HG02571 (cell line): ENCODE measurements around the gene ANAPC2.

Source experiments
- ATAC-seq: cut with Tn5 transposase; IDR thresholded peaks from one replicate; pipeline ENCODE4 v1.9.1; 2021; ENCODE audit warnings: mild to moderate bottlenecking, moderate library complexity; ENCODE audit not compliant: unreplicated experiment

ANAPC2 gene, protein sequence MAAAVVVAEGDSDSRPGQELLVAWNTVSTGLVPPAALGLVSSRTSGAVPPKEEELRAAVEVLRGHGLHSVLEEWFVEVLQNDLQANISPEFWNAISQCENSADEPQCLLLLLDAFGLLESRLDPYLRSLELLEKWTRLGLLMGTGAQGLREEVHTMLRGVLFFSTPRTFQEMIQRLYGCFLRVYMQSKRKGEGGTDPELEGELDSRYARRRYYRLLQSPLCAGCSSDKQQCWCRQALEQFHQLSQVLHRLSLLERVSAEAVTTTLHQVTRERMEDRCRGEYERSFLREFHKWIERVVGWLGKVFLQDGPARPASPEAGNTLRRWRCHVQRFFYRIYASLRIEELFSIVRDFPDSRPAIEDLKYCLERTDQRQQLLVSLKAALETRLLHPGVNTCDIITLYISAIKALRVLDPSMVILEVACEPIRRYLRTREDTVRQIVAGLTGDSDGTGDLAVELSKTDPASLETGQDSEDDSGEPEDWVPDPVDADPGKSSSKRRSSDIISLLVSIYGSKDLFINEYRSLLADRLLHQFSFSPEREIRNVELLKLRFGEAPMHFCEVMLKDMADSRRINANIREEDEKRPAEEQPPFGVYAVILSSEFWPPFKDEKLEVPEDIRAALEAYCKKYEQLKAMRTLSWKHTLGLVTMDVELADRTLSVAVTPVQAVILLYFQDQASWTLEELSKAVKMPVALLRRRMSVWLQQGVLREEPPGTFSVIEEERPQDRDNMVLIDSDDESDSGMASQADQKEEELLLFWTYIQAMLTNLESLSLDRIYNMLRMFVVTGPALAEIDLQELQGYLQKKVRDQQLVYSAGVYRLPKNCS

DNA sequence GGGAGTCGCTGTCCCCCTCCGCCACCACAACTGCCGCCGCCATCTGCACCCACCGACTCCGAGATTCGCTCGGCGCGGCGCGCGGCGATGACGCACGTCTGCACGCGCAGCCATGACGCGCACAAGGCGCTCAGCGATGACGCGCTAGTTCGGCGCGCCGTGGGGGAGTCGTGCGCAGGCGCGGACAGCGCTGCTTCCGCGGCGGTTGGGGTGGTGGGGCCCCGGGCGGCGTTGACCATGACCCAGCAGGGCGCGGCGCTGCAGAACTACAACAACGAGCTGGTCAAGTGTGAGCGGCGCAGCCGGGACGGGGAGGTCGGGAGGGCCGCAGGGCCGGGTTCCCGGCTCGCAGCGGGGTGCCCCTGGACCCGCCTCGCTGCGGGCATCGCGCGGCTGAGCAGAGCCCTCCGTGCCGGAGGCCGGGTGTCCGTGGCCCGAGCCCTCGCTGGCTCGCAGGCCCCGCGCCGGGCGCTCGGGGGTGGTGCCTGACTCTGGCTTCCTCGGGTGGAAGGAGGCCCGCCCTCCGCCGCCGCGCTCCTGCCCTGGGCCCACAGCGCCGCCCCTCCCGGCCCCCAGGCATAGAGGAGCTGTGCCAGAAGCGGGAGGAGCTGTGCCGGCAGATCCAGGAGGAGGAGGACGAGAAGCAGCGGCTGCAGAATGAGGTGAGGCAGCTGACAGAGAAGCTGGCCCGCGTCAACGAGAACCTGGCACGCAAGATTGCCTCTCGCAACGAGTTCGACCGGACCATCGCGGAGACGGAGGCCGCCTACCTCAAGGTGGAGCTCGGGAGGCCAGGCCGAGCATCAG lies at the start of gene ANAPC2, which contains the start of gene SSNA1:
ANAPC2 (minus strand) TSS at position 71 of the 807 bp plus-strand sequence; CDS start at position 43, 28 bp downstream.
SSNA1 (plus strand) TSS at position 187 of the 807 bp plus-strand sequence; CDS start at position 238, 51 bp downstream.
- ATAC-seq = peak; percentile 69

DNA sequence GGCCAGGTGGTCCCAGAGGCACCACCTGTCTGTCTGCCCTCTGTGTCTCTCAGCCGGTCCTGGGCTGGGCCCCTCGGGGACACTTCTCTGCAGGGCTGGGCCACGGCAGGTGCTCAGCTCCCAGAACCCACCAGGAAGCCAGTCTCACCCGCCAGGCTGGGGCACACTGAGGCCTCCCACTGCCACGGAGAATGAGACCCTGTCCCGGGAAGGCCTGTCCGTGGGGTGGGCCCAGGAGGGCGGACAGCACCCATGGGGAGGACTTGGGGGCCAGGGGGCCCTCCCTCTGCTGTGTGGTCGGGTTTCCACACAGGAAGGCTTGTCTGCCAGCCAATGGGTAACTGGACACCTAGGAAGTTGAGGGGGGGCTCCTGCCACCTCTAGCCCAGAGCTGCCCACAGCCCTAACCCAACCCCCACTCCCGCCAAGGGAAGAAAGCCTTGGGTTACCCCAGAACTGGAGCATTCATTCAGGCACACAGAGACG lies 48.6 kb upstream of the ANAPC2 start:
- ATAC-seq = no peak

DNA sequence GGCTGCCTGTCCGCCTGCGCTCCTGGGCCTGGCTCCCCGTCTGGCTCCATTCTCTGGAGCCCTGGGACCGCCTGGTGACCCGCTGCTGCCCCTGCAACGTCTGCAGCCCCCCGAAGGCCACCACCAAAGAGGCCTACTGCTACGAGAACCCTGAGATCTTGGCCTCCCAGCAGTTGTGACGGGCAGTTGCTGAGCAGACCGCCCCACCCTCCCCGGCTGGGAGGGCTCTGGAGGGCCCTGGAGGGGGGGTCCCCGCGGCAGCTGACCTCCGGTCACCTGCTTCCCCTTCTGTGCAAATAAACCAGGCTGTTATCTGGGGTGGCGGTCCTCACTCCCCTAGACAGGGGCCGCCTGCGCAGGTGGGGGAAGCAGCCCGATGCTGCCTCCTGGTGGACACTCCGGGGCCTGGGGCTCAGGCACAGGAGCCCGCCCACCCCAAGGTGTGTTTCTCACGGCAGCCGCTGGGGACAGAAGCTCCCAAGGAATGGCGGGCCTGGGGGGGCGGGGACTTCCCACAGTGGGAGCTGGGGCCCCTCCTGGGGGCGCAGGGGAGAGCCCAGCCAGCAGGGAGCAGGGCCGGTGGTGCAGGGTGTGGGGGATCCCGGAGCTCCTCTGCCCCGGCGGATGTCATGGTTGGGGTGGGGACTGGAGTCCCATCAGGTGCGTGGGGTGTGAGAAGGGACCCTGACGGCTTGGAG lies 48.0 kb upstream of the ANAPC2 start:
- no peak for ATAC-seq

DNA sequence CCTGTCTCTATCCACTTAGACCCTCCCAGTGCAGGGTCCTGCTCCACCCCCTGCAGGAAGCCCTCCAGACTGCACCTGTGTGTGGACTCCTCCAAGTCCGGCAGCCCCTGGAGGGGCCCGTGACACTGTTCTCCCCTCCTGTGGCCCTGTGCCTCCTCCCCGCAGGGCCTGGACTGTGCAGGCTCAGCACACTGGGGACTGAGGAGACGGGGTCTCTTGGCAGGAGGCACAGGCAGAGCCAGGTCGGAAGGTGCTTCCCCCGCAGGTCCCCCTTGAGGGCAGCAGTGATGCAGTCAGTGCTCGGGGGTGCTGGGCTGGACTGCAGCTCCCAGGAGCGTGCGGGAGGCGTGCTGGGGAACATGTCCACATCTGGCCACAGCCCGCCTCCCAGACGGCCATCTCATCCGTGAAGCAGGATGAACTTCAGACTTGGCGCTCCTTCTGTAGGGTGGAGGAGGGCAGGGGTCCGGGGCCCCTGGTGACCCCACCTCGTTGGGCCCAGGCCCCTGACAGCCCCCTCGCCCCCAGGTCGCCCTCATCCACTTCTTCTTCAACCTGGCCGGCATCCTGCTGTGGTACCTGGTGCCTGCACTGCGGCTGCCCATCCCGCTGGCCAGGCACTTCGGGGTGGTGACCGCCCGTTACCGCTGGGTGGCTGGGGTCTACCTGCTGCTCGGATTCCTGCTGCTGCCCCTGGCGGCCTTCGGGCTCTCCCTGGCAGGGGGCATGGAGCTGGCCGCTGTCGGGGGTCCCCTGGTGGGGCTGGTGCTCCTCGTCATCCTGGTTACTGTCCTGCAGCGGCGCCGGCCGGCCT lies 47.3 kb upstream of the ANAPC2 start:
- ATAC-seq = no peak

DNA sequence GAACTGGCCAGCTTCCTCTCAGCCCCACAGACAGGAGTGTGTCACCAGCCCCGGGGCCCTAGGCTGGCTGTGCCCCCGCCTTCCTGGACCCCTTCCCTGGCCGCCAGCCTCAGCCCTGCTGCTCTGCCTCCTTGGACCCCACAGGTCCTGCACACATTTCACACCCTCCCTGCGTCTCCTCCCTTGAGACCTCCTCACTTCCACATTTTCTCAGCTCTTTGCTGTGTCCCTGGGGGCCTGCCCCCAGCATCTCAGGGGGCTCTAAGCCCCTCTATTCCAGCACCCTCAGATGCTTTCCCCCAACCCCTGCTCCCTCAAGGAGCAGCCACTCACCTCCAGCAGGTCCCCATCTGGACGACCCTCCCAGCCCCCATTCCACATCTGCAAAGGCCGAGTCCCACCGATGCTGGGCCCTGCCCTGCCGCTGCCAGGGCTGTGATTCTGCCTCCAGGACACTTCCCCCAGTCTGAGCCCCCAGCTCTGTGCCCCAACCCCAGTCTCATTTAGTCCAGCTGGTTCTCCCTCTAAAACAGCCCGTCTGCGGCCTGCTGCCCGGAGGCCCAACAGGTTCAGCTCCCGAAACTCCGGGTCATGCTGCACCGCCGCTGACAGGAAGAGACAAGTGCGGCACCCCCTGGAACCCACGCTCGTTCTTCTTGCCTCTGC lies 46.5 kb upstream of the ANAPC2 start:
- ATAC-seq = no peak

GRCh38 chr9:137234055-137234697 lies 45.8 kb upstream of the ANAPC2 start:
- no peak for ATAC-seq

- no peak for ATAC-seq
These were observed 45.0 kb upstream of the ANAPC2 start for GRCh38 chr9:137233143-137233980.

DNA sequence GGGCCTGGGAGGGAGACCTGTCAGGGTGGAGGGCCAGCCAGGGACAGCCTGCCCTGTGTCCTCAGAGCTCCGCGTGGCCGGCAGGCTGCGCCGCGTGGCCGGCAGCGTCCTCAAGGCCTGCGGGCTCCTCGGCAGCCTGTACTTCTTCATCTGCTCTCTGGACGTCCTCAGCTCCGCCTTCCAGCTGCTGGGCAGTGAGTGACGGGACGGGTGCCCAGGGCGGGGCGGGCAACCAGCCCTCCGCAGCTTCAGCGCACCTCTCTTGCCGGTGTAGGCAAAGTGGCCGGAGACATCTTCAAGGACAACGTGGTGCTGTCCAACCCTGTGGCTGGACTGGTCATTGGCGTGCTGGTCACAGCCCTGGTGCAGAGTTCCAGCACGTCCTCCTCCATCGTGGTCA lies 44.1 kb upstream of the ANAPC2 start:
- ATAC-seq = no peak

DNA sequence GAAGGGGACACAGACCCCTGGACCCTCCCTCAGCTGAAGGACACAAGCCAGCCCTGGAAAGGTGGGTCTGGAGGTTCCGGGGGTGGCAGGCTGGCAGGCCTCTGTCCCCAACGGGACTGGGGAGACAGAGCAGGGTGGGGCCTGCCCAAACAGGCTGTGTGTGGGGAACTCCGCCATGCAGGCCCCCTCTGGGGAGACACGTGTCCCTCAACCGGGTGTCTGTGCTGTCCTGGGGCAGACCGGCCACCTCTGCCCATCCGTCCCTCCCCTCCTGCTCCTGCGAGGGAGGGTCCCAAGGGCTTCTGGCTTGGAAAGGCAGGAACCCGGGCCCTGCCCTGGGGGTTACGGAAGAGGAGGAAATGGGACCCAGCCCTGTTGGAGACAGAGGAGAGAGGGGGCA lies 43.7 kb upstream of the ANAPC2 start:
- ATAC-seq = no peak

- ATAC-seq = no peak
These were observed 43.1 kb upstream of the ANAPC2 start for GRCh38 chr9:137231372-137232039.

DNA sequence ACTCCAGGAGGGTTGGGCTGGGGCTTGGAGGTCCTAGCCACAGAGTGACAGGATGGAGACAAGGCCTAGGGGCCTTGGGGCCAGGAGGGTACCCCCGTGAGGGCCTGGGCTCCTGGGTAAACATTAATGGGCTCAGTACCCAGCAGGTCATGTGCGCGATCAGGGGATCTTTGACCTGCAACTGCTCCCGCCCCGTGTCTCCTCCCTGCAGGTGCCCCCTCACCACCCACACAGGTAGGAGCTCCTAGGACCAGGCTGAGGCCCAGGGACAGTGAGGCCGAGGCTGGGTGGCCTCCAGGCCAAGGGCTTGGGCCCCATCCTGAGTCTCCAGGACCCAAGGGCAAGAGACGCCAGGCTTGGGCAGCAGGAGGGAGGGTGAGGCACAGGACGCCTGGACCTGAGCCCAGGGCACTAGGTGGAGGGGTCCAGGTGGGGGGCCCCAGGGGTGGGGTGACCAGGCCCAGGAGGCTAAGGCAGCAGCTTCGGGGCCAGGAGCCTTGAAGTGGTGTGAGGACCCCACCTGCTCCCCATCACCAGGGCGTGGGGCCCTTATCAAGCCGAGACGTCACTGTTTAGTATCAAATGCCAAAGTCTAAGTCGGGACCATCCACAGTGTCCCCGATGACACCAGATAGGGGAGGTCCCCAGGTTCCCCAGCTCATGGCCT lies 42.5 kb upstream of the ANAPC2 start, which contains the start of gene SLC34A3:
SLC34A3 (plus strand) TSS at position 197 of the 667 bp plus-strand sequence. CDS start 802 bp downstream, outside the sequence.
- ATAC-seq = no peak

DNA sequence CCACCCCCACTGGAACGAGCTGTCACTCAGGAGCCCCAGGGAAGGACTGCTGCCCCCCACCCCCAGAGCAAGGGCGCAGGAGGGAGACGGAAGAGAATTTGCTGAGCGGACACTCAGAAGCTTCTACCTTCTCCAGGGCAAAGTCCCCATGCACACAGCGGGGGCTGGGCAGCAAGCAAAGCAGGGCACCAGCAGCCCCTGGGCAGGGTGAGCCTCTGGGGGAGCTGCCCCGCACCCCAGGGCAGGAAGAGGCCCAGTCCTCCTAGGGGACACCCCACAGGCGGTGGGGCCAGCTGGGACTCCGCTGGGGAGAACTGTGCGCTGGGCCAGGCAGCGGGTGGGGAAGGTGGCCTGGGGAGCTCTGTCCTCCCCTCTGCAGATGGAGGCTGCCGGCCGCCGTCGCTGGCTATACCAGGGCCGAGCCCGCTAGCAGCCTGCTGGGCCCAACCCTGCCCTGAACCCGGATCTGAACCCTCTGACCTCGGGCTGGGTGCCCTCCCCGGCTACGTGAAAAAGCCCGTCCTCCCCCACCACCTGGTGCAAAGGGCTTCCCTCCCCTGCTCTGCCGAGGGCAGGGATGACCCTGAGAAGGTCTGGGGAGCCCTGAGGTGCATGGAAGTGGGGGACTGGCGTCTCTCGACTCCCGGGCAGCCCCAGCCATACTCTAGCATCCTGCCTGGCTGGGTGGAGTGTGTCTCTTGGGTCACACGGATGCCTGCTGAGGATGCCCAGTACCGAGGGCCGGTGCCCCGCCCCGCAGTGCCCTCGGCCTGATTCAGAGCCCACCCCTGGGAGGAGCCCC lies 41.7 kb upstream of the ANAPC2 start:
- no peak for ATAC-seq

GRCh38 chr9:137228968-137229896 lies 40.9 kb upstream of the ANAPC2 start:
- no peak for ATAC-seq

DNA sequence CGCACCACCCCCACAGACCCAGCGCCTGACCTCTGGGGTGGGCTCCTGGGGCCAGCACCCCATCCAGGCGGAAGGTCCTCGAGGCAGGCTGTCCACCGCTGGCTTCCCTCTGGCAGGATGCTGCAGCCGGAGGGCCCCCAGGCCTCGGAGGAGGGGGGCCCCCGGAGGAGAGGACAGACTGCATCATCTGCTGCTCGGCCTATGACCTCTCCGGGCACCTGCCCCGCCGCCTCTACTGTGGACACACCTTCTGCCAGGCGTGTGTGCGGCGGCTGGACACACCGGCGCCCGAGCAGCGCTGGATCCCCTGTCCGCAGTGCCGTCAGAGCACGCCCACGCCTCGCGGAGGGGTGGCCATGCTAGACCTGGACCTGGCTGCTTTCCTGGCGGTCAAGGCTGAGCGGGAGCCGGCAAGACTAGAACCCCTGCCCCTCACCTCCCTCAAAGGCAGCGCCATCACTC lies 40.2 kb upstream of the ANAPC2 start:
- no peak for ATAC-seq
